DMS79 (cell line): ENCODE data around the gene CUL9.

Source experiments
- DNase-seq: peaks from one replicate; lab custom pipeline; 2025; lab: John Stamatoyannopoulos, UW

Gene CUL9

DNA sequence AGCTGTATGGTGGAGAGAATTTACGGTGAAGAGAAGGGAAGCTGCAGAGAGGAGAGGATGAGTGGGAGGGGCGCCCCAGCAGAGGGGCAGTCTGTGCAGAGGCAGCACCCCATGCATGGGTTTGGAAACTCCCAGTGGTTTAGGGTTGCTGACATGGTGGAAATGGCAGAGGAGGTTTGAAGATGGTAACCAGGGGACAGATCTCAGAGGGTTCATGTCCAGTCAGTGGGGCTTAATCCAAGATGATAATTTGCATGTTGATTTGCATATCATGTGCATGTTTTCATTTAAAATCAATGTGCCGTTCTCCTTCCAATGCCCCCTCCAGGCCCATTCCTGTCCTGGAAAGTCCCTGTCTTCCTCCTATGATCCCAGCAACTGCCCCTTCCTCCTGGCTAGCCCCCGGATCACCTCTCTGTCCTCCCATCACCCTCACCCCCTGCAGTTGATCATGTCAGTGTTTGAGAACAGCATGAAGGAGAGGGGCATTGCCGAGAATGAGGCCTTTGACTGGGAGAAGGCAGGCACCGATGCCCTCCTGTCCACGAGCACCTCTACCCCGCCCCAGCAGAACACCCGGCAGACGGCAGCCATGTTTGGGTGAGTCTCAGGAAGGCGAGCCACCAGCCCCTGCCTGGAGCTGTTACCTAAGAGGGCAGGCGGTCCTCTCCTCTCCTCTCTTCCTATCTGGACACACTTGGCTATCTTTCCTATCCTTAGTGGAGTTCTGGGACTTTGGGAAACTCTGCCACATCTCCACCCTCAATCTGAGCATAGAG, 75.6 kb downstream of the CUL9 start:
- DNase-seq, result no peak

DNA sequence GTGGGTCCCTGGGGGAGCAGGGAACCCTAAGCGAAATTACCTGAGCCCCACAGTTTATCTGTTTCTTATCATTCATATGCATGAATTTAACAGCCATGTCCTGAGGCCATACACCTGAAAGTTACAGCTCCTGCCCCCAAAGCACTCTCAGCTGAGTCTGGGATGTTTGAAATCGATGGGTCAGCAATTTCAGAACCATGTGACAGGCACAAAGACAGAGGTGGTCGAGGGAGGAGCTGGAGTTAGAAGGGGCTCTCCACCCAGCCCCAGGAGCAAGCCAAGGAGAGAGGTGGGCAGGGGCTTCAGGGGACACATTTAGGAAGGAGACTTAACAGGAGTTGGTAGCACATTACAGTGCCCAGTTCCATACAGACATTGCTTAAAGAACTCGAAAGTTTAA, 76.2 kb downstream of the CUL9 start:
- DNase-seq, result no peak

GRCh38 chr6:43258807-43259686, 77.1 kb downstream of the CUL9 start:
- DNase-seq, result no peak

DNA sequence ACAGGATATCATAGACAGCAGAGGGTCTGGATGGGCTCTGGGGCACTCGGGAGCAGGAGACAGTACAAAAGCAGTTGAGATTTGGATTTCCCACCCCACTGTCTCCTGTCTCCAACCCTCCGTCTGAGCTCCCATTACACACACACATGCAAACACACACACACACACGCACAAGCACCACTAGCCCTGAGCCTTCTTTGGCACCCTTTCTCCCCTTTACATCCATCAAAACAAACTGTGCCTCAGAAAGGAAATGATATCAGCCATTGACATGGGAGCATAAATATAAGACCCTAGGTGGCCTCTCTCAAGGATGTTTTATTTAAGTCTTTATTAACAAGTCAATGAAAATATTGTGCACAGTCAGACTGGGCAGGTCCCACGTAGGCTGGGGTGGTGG, 78.8 kb downstream of the CUL9 start:
- no peak for DNase-seq

- no peak for DNase-seq
These were observed 79.2 kb downstream of the CUL9 start for GRCh38 chr6:43261198-43261597.

DNA sequence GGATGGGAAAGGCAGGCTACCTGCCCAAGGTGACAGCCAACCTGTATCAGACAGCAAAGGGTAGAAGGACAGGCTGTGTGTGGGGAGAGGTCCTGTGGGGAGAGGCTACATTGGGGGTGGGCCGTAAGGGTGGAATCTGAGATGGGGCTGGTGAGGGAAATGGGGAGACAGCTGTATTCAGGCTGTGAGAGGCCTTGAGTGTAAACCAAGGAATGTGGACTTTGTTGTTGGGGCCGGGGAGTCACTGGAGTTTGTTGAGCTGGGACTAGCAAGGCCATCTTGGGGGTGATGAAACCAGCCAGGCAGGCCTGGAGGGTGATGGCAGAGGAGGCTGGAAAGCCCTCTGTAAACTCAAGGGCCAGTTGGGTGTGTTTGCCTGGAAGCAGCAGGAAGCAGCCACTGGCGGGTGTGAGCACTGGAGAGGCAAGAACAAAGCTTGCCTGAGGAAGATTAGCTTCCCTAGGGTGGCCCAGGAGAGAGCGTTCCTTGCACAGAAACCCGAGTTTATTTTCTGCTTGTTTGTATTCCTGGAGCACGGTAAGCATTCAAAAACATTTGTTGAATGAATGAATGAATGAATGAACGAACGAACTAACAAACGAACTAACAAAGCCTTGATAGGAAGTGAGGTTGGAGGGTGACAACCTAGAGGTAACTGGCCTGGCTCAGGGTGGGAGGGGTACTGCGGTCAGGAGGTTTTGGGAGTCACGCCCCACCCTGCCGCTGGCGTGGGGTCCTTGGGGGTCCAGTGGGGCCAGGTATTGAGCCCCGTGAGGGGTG, 80.2 kb downstream of the CUL9 start:
- DNase-seq, result no peak

DNA sequence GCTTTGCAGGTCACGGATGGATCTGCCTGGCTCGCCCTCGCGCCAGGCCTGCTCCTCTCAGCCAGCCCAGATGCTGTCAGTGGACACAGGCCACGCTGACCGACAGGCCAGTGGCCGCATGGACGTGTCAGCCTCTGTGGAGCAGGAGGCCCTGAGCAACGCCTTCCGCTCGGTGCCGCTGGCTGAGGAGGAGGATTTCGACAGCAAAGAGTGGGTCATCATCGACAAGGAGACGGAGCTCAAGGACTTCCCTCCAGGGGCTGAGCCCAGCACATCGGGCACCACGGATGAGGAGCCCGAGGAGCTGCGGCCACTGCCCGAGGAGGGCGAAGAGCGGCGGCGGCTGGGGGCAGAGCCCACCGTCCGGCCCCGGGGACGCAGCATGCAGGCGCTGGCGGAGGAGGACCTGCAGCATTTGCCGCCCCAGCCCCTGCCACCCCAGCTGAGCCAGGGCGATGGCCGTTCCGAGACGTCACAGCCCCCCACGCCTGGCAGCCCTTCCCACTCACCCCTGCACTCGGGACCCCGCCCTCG, 80.9 kb downstream of the CUL9 start:
- no peak for DNase-seq

GRCh38 chr6:43263314-43264178, 81.5 kb downstream of the CUL9 start:
- no peak for DNase-seq

GRCh38 chr6:43264599-43265145, 82.7 kb downstream of the CUL9 start:
- DNase-seq, result no peak

DNA sequence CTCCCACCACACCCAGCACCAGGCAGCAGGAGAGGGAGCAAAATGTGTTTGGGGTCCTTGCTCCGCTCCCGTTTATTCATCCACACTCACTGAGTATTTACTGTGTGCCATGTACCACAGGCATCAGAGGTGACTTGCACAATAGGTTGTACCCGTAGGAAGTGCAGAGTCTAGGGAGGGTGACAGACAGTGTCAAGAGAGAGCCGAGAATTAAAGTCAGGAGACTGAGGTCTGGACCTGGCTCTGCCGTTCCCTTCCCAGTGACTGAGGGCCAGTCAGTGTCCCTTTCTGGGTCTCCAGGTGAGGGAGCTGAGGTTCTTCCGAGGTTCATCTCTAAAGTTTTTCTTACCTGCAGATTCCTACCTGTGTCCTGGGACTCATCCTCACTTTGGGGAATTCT, 83.6 kb downstream of the CUL9 start:
- no peak for DNase-seq

DNA sequence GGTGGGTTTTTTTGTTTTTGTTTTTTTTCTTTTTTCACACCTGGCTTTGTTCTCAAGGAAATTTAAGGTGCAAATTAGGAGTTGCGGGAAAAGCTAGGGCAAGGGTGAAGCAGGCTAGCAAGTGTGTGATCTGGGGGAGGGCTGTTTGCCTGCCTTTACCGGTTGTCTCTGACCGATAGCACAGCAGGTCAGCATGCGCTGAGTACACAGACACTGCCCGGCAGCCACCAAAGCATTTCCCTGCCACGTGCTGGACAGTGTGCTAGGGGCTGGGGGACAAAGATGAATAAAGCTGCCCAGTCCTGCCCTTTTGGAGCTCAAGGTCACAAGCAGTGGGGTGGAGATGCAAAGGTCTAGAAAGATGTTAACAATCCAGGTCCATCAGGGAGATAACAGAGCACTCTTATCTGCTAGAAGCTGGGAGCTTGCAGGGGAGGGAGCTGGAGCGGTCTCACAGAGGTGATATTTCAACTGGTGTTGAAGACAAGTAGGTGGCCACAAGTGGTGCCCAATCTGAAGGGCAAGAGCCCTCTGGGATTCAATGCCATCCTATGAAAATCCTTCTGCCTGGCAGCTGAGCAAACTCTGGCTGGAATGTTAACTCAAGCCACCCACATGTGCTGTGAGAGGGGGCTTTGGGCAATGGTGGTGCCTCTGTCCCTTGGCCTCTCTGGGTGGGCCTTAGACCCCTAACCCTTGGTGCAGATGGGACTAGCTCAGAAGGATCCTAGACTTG, 85.8 kb downstream of the CUL9 start:
- no peak for DNase-seq

GRCh38 chr6:43268355-43268700, 86.3 kb downstream of the CUL9 start:
- no peak for DNase-seq

GRCh38 chr6:43268782-43269272, 86.8 kb downstream of the CUL9 start:
- DNase-seq, result no peak

DNA sequence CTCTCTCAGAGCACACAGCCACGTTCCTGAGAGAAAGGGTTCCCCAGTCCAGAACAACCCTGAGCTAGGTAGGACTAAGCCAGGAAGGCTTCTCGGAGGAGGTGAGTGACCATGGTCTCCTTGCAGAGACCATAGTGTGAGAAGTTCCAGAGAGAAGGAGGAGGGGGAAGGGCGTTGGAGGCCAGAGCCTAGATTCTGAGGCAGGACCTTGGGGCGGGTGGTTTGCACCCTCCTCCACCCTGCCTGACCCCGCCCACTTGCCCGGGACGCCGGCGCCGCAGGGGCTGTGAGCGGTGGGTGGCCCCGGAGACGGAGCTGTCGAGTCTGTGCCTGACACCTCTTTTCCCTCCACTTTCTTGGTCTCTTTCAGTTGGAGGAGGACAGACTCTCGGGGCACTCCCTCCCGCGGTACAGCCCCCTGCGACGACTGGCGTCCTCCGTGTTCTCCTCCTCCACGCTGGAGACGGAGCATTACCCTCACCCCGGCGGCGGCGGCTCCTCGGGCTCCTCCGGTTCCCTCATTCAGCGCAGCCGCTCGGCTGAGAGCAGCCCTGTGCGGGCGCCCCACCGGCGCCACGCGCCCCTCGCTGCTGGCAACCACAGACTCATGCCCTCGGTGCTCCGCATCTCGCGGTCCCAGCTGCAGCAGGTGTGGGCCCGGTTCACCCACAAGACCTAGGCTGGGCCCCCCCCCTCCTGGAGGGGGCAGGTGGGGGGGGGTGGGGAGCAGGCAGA, 87.4 kb downstream of the CUL9 start:
- no peak for DNase-seq

- no peak for DNase-seq
These were observed 89.3 kb downstream of the CUL9 start for GRCh38 chr6:43271103-43271815.

DNA sequence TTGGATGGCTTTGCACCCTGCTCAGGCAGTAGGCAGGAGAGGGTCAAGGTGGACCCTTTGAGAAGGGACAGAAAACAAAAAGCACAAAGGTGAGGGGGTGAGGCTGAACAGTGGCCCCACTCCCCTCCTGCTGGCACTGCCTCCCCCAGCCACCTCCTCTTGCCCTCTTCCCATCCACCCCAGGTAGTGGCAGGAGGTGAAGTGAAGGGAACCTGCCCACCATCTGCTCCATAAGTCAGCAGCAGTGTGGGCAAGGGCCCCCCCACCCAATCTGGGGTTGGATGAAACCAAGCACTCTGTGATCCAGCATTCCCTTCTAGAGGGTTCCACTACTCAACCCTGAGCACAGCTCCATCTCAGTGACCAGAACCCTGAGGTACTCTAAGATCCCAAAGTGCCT, 89.9 kb downstream of the CUL9 start:
- DNase-seq, result no peak

GRCh38 chr6:43273707-43274106, 91.7 kb downstream of the CUL9 start:
- DNase-seq, result no peak
